ENCODE data around the gene MCL1.

GRCh38 chr1:150564051-150564991, 15.1 kb downstream of the MCL1 start:
- no peak for TF ChIP-seq REST (IDR thresholded peaks at IDR 0.05; ENCODE audit: unreplicated experiment)
- no peak for TF ChIP-seq CTCF (conservative IDR thresholded peaks at IDR 0.05; ENCODE audit: low read depth in 2 of 2)
- TF ChIP-seq POLR2AphosphoS5 (IDR thresholded peaks at IDR 0.05; ENCODE audit: low read depth): no peak
- no peak for TF ChIP-seq CREB1 (CRISPR knock-in tag; IDR thresholded peaks at IDR 0.05; ENCODE audit: low read depth)
- TF ChIP-seq ETS1 (IDR thresholded peaks at IDR 0.05): no peak
- no peak for TF ChIP-seq EZH2 (IDR thresholded peaks at IDR 0.05; ENCODE audit: low read depth, unreplicated experiment)
- no peak for TF ChIP-seq EZH2phosphoT487 (IDR thresholded peaks at IDR 0.05; ENCODE audit: unreplicated experiment)
- no peak for TF ChIP-seq ZNF331 (CRISPR knock-in tag; IDR thresholded peaks at IDR 0.05; ENCODE audit: low read depth)

Data from GM23338 (cell line).